GM13977 (cell line): ENCODE results near the gene UBAC2.

ENCODE experiments used
- DNase-seq: peaks from one replicate; pipeline ENCODE4 v3.0.0; 2012; ENCODE audit warnings: low spot score
- in situ Hi-C: fragments of 300-500 bp; cut with MboI; formaldehyde crosslinking; loops from one replicate; pipeline ENCODE4 v1.12.0; 2022; ENCODE audit warnings: low sequenced_read_pairs, low pct_unique_long_range_greater_than_20kb, mixed read lengths, inconsistent platforms; ENCODE audit not compliant: unreplicated experiment
- TF ChIP-seq, protein P1 (sequence below): IDR thresholded peaks from 2 replicates; pipeline ENCODE4 v1.5.1; 2012; ENCODE audit warnings: mild to moderate bottlenecking, control low read depth; ENCODE audit not compliant: insufficient read depth; ENCODE audit errors: extremely low read depth, missing control alignments

UBAC2 gene

DNA sequence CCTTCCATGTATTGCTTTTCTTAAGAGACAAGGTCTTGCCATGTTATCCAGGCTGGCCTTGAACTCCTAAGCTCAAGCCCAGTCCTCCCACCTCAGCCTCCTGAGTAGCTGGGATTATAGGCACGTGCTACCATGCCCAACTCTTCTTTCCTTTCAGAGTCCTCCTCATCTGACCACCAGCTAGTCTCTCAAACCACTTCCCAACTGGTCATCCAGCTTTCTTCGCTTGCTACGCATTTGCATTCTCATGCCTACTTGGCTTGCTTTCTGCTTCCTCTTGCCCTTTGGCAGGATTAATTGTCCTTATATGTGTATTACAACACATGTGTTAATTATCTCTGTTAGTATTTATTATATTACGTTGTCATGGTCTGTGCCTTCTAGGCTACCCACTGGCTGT, 51.3 kb downstream of the UBAC2 start:
- no peak for DNase-seq
- TF ChIP-seq, protein P1, sequence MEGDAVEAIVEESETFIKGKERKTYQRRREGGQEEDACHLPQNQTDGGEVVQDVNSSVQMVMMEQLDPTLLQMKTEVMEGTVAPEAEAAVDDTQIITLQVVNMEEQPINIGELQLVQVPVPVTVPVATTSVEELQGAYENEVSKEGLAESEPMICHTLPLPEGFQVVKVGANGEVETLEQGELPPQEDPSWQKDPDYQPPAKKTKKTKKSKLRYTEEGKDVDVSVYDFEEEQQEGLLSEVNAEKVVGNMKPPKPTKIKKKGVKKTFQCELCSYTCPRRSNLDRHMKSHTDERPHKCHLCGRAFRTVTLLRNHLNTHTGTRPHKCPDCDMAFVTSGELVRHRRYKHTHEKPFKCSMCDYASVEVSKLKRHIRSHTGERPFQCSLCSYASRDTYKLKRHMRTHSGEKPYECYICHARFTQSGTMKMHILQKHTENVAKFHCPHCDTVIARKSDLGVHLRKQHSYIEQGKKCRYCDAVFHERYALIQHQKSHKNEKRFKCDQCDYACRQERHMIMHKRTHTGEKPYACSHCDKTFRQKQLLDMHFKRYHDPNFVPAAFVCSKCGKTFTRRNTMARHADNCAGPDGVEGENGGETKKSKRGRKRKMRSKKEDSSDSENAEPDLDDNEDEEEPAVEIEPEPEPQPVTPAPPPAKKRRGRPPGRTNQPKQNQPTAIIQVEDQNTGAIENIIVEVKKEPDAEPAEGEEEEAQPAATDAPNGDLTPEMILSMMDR = no peak
- in situ Hi-C loops = loop anchor here (25.0 kb wide), 1 partner anchor 390 kb away; no protein-coding TSS in a partner anchor

DNA sequence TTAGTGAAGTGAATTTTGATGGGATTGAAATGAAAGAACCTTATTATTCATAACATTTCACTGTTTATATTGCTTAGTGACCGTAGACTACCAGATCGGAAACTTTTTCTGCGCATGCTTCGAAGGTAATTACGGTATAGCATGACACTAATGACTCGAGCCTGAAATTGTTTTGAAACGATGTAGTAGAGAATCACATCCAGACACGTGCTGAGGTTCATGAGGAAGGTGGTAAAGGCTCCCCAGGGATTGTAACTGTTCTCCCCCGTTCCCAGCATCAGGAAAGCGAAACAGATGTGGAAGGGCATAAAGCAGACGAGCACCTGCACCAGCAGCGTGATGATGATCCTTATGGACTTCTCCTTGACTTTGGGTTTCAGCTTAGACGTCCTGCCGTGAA, 54.2 kb downstream of the UBAC2 start:
- TF ChIP-seq, protein P1 = no peak
- in situ Hi-C loops = loop anchor here (25.0 kb wide), 1 partner anchor 393 kb away; no protein-coding TSS in a partner anchor
- no peak for DNase-seq

GRCh38 chr13:99255271-99255670, 54.6 kb downstream of the UBAC2 start:
- DNase-seq = no peak
- TF ChIP-seq, protein P1 = no peak
- in situ Hi-C loops = loop anchor here (25.0 kb wide), 1 partner anchor 393 kb away; no protein-coding TSS in a partner anchor

DNA sequence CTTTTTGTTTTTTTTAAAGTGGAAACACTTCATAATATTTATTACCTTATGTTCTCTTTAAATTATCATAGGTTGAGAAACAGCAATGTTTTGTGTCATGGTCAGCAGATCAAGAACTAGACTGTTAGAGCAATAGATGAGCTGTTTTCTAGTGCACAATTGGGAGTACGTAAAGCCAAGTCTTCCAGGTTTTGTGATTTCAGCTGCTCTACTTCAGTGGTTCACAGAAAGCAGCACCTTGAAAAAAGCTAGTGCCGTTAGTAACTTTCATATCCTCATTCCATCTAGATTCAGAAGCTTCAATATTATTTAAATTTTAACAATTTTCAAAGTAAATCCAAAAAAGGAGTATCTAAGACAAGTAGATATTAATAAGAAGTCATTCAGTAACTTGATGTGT, 55.6 kb downstream of the UBAC2 start:
- TF ChIP-seq, protein P1 = no peak
- in situ Hi-C loops = loop anchor here (25.0 kb wide), 1 partner anchor 394 kb away; no protein-coding TSS in a partner anchor
- DNase-seq = no peak

GRCh38 chr13:99256709-99257108, 56.1 kb downstream of the UBAC2 start:
- in situ Hi-C loops = loop anchor here (25.0 kb wide), 1 partner anchor 394 kb away; no protein-coding TSS in a partner anchor
- DNase-seq = no peak
- TF ChIP-seq, protein P1 = no peak

DNA sequence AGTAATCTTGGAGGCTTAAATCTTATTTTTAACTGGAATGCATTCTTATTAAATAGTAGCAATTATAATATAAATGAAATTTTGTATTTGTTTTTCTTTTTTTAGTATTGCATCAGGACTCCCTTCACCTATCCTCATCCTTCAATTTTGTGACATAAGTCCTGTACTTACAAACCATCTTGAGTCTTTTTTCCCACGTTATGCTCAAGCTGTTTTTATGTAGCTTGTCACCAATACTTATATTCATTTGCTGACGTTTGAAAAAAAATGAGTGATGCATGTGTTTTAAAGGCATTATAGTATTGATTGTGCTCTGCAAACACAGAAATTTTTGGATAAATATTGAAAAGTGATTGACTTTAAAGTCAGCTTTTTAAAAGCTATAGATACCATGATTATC, 56.6 kb downstream of the UBAC2 start:
- TF ChIP-seq, protein P1 = no peak
- no peak for DNase-seq
- in situ Hi-C loops = loop anchor here (25.0 kb wide), 1 partner anchor 395 kb away; no protein-coding TSS in a partner anchor
